H9 (cell line): ENCODE results near the gene CDC14A. TPM values are rescaled to one million over a fixed set of nuclear protein-coding genes. Genes with fewer than 3 reads are reported as not detected.

ENCODE experiments used
- DNase-seq: peaks from one replicate; pipeline ENCODE4 v3.0.0-alpha.2; 2017
- H2AFZ ChIP-seq: one replicate; pipeline ENCODE4 v1.6.1; 2013; ENCODE audit warnings: mild to moderate bottlenecking, low read length, control low read depth, moderate library complexity
- H2AK5ac ChIP-seq: 2 replicates; pipeline ENCODE4 v1.6.1; 2013; ENCODE audit warnings: low read length, control low read depth, mixed read lengths; ENCODE audit not compliant: insufficient read length
- H2BK120ac ChIP-seq: one replicate; pipeline ENCODE4 v1.6.1; 2013; ENCODE audit warnings: low read depth, mild to moderate bottlenecking, low read length, control low read depth, inconsistent platforms; ENCODE audit not compliant: poor library complexity, severe bottlenecking
- H2BK12ac ChIP-seq: 2 replicates; pipeline ENCODE4 v1.6.1; 2013; ENCODE audit warnings: low read length, control low read depth, mixed read lengths, low read depth; ENCODE audit not compliant: insufficient read length
- H2BK15ac ChIP-seq: 2 replicates; pipeline ENCODE4 v1.6.1; 2013; ENCODE audit warnings: low read depth, low read length, control low read depth
- H2BK20ac ChIP-seq: one replicate; pipeline ENCODE4 v1.6.1; 2013; ENCODE audit warnings: low read depth, mild to moderate bottlenecking, low read length, control low read depth, inconsistent platforms; ENCODE audit not compliant: poor library complexity, severe bottlenecking
- H2BK5ac ChIP-seq: 2 replicates; pipeline ENCODE4 v1.6.1; 2013; ENCODE audit warnings: low read length, control low read depth, mixed read lengths; ENCODE audit not compliant: insufficient read length
- H3K14ac ChIP-seq: 2 replicates; pipeline ENCODE4 v1.6.1; 2013; ENCODE audit warnings: low read length, control low read depth; ENCODE audit not compliant: insufficient read depth
- H3K18ac ChIP-seq: 2 replicates; pipeline ENCODE4 v1.6.1; 2013; ENCODE audit warnings: low read depth, mild to moderate bottlenecking, mixed read lengths, low read length, control low read depth; ENCODE audit not compliant: insufficient read length
- H3K23ac ChIP-seq: 2 replicates; pipeline ENCODE4 v1.6.1; 2013; ENCODE audit warnings: low read length, control low read depth, mixed read lengths, low read depth; ENCODE audit not compliant: insufficient read length
- H3K23me2 ChIP-seq: 2 replicates; pipeline ENCODE4 v1.6.1; 2013; ENCODE audit warnings: low read depth, mild to moderate bottlenecking, mixed read lengths, low read length, control low read depth; ENCODE audit not compliant: insufficient read length, poor library complexity, severe bottlenecking
- H3K27ac ChIP-seq: 2 replicates; pipeline ENCODE4 v1.5.1; 2013; ENCODE audit warnings: low read length, control low read depth, mixed read lengths, low read depth; ENCODE audit not compliant: insufficient read length
- H3K27me3 ChIP-seq: 2 replicates; pipeline ENCODE4 v1.6.1; 2013; ENCODE audit warnings: low read length, control low read depth, inconsistent platforms; ENCODE audit not compliant: insufficient read depth
- H3K4ac ChIP-seq: 2 replicates; pipeline ENCODE4 v1.6.1; 2013; ENCODE audit warnings: low read depth, mild to moderate bottlenecking, control low read depth, inconsistent platforms, low read length, moderate library complexity
- H3K4me1 ChIP-seq: 2 replicates; pipeline ENCODE4 v1.6.1; 2013; ENCODE audit warnings: low read length, control low read depth, inconsistent platforms; ENCODE audit not compliant: insufficient read depth
- H3K4me2 ChIP-seq: 2 replicates; pipeline ENCODE4 v1.6.1; 2013; ENCODE audit warnings: low read length, control low read depth, mixed read lengths; ENCODE audit not compliant: insufficient read length, insufficient read depth
- H3K56ac ChIP-seq: 2 replicates; pipeline ENCODE4 v1.6.1; 2013; ENCODE audit warnings: low read depth, mild to moderate bottlenecking, mixed read lengths, low read length, control low read depth; ENCODE audit not compliant: insufficient read length
- H3K79me1 ChIP-seq: 2 replicates; pipeline ENCODE4 v1.6.1; 2013; ENCODE audit warnings: low read depth, mild to moderate bottlenecking, moderate library complexity, low read length, control low read depth, inconsistent platforms; ENCODE audit not compliant: insufficient read depth, poor library complexity, severe bottlenecking
- H3K79me2 ChIP-seq: 2 replicates; pipeline ENCODE4 v1.6.1; 2013; ENCODE audit warnings: low read length, control low read depth, inconsistent platforms; ENCODE audit not compliant: insufficient read depth
- H3K9ac ChIP-seq: 2 replicates; pipeline ENCODE4 v1.6.1; 2013; ENCODE audit warnings: low read length, control low read depth, mixed read lengths; ENCODE audit not compliant: insufficient read length; ENCODE audit errors: extremely low read depth
- H3K9me3 ChIP-seq: one replicate; pipeline ENCODE4 v1.6.1; 2013; ENCODE audit warnings: low read depth, low read length, inconsistent platforms; ENCODE audit not compliant: control insufficient read depth
- H3T11ph ChIP-seq: one replicate; pipeline ENCODE4 v1.6.1; 2013; ENCODE audit warnings: mild to moderate bottlenecking, low read length, control low read depth, inconsistent platforms
- H4K20me1 ChIP-seq: one replicate; pipeline ENCODE4 v1.6.1; 2013; ENCODE audit not compliant: control insufficient read depth, insufficient read length, insufficient read depth
- H4K5ac ChIP-seq: 2 replicates; pipeline ENCODE4 v1.6.1; 2013; ENCODE audit warnings: low read depth, mild to moderate bottlenecking, mixed read lengths, low read length, control low read depth; ENCODE audit not compliant: insufficient read length
- H4K8ac ChIP-seq: replicated peaks from 2 replicates; pipeline ENCODE4 v1.6.1; 2013; ENCODE audit warnings: low read length, control low read depth, mixed read lengths, low read depth; ENCODE audit not compliant: insufficient read length
- H4K91ac ChIP-seq: 2 replicates; pipeline ENCODE4 v1.6.1; 2013; ENCODE audit warnings: low read depth, mild to moderate bottlenecking, moderate library complexity, mixed read lengths, low read length, control low read depth; ENCODE audit not compliant: insufficient read length
- H3K27ac Mint-ChIP-seq, 3 experiments: 2 replicates in 2 of 3; 3 replicates in 1 of 3; pipeline ENCODE4 v1.8.0; 2020 to 2021; ENCODE audit warnings: mixed read lengths in 3 of 3, mild to moderate bottlenecking in 1 of 3, moderate library complexity in 1 of 3
- H3K27me3 Mint-ChIP-seq: 2 replicates; pipeline ENCODE4 v1.8.0; 2021; ENCODE audit warnings: low read depth, mild to moderate bottlenecking, moderate library complexity, mixed read lengths
- H3K36me3 Mint-ChIP-seq, 3 experiments: 2 replicates in 2 of 3; 3 replicates in 1 of 3; pipeline ENCODE4 v1.8.0; 2020 to 2021; ENCODE audit warnings: low read depth in 3 of 3, mixed read lengths in 3 of 3; ENCODE audit not compliant: insufficient read depth in 1 of 3
- H3K4me1 Mint-ChIP-seq, 2 experiments: 2 replicates each; pipeline ENCODE4 v1.8.0; 2020; ENCODE audit warnings: mixed read lengths in 2 of 2
- H3K4me3 Mint-ChIP-seq, 2 experiments: 2 replicates in 1 of 2; 3 replicates in 1 of 2; pipeline ENCODE4 v1.8.0; 2020 to 2021; ENCODE audit warnings: mild to moderate bottlenecking in 2 of 2, mixed read lengths in 2 of 2, moderate library complexity in 1 of 2
- H3K9me3 Mint-ChIP-seq, 2 experiments: 2 replicates in 1 of 2; 3 replicates in 1 of 2; pipeline ENCODE4 v1.8.0; 2020; ENCODE audit warnings: mild to moderate bottlenecking in 2 of 2, mixed read lengths in 2 of 2, moderate library complexity in 1 of 2
- CTCF ChIP-seq: fragments of 200-600 bp; sonication (generic); conservative IDR thresholded peaks from 3 replicates; pipeline ENCODE4 v1.8.0; 2021; ENCODE audit warnings: antibody characterized with exemption, mild to moderate bottlenecking
- WGBS: extraction: QIAGEN DNeasy Blood & Tissue Kit; methylation state at CpG from one replicate; pipeline ENCODE4 v1.1.7; 2013; ENCODE audit warnings: missing lambda C conversion rate, low lambda C conversion rate, mixed read lengths; ENCODE audit not compliant: insufficient read length; ENCODE audit errors: extremely low coverage; 5-methylcytosine and 5-hydroxymethylcytosine counted together
- total RNA-seq: library from RNA; stranded (reverse); gene quantifications from 2 replicates; pipeline ENCODE4 v1.2.1, GENCODE V29; 2021

CDC14A gene
- total RNA-seq, 1 experiment from 2014 or later = 8.9 TPM

- H3K4me2 ChIP-seq = peak overlapping the region; percentile 55
- peaks cover 7% of the 10 kb centered on the region for H3K23me2 ChIP-seq
- no peak overlapping the region for H2AFZ ChIP-seq
- H3K79me2 ChIP-seq = no peaks in the 10 kb centered on the region
- H3K18ac ChIP-seq = peak overlapping the region; percentile 98
- peaks cover 19 to 28% of the 10 kb centered on the region in 2 experiments for H3K4me1 Mint-ChIP-seq
- H3K56ac ChIP-seq = no peak overlapping the region
- no peak overlapping the region for H2BK15ac ChIP-seq
- H3K4me3 Mint-ChIP-seq = peak overlapping the region; percentile 92 to 97
- H4K91ac ChIP-seq = no peak overlapping the region
- peak overlapping the region; percentile 82 for H4K5ac ChIP-seq
- H2AK5ac ChIP-seq = no peak overlapping the region
- peak overlapping the region; percentile 94 for H3K27ac ChIP-seq
- H4K8ac ChIP-seq = no peak overlapping the region
- peak; percentile 97 for DNase-seq
- H3K27ac Mint-ChIP-seq = peak overlapping the region; percentile 95 to 99 (median 98)
- no peak overlapping the region for H2BK12ac ChIP-seq
- peak overlapping the region; percentile 62 for H2BK120ac ChIP-seq
- H3K27me3 Mint-ChIP-seq = no peaks in the 10 kb centered on the region
- peaks cover 4% of the 10 kb centered on the region for H3K79me1 ChIP-seq
- H3K4me1 ChIP-seq = peaks cover 4% of the 10 kb centered on the region; the same call in 1 of the 2 replicates
- H3K14ac ChIP-seq = peak overlapping the region; percentile 91; the same call in 1 of the 2 replicates
- WGBS = no CpG with 5 or more reads among the region's 36 CpGs
- H3T11ph ChIP-seq = peak overlapping the region; percentile 12
- H3K9me3 ChIP-seq = no peaks in the 10 kb centered on the region
- TF ChIP-seq CTCF = peak; percentile 67
- no peak overlapping the region for H3K23ac ChIP-seq
- H3K4ac ChIP-seq = no peak overlapping the region; the same call in 1 of the 2 replicates
- H3K27me3 ChIP-seq = no peaks in the 10 kb centered on the region
- no peaks in the 10 kb centered on the region for H4K20me1 ChIP-seq
- no peaks in the 10 kb centered on the region; a peak in 2 of 5 replicates for H3K9me3 Mint-ChIP-seq
- peak overlapping the region; percentile 83 for H2BK5ac ChIP-seq
- peak overlapping the region; percentile 92 for H3K9ac ChIP-seq
- H3K36me3 Mint-ChIP-seq = peaks cover 3 to 8% (median 5%) of the 10 kb centered on the region in 3 experiments; a peak in 6 of 7 replicates
- H2BK20ac ChIP-seq = no peak overlapping the region
These were observed 1.0 kb upstream of the CDC14A start for GRCh38 chr1:100351095-100351887.
